ENCODE measurements around the gene RBMS3. TPM values are rescaled to one million over a fixed set of nuclear protein-coding genes. Genes with fewer than 3 reads are reported as not detected.

The RBMS3 gene
- total RNA-seq, 1 donor from 2014 or later = 65.1 TPM

DNA sequence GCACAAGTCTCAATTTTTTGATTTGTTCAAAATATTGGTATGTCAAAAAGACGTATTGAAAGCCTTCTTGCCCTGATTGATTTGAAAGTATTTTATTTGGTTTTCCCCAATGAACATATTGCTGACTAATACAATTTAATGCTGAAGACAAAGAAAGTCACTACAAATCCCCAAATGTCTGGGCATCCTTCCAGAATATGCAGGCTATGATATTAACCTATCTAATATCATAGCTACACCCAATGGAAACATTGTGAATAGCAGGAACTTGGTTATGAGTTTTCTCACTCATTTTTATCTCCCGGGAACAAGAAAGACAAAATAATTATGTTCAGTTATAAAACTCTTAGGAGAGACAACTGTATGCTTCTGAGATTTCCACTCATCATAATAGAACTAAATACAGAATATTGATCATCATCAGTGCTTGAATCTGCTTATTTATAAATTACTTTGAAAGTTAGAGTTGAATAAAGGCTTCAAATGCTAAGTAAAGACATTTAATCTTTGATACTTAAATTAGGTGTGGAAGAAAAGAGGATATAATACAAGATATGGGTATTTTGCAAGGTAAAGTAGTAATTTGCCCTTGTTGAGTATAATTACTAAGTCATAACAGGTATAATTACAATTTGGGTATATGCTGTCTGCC is 483.9 kb downstream of the RBMS3 start:
- Mint-ChIP-seq H3K36me3 (ENCODE audit: unreplicated experiment) (peaks cover 4% of the 10 kb centered on the region), H3K4me3 (ENCODE audit: unreplicated experiment) (peak overlapping the region; percentile 25), H3K9me3 (ENCODE audit: unreplicated experiment) (peaks cover 2% of the 10 kb centered on the region), H3K27me3 (ENCODE audit: unreplicated experiment) (no peaks in the 10 kb centered on the region), H3K27ac (ENCODE audit: unreplicated experiment) (peak overlapping the region; percentile 89), H3K4me1 (ENCODE audit: low read depth, unreplicated experiment) (peaks cover 35% of the 10 kb centered on the region)
- no peak for DNase-seq
- TF ChIP-seq, protein P1, sequence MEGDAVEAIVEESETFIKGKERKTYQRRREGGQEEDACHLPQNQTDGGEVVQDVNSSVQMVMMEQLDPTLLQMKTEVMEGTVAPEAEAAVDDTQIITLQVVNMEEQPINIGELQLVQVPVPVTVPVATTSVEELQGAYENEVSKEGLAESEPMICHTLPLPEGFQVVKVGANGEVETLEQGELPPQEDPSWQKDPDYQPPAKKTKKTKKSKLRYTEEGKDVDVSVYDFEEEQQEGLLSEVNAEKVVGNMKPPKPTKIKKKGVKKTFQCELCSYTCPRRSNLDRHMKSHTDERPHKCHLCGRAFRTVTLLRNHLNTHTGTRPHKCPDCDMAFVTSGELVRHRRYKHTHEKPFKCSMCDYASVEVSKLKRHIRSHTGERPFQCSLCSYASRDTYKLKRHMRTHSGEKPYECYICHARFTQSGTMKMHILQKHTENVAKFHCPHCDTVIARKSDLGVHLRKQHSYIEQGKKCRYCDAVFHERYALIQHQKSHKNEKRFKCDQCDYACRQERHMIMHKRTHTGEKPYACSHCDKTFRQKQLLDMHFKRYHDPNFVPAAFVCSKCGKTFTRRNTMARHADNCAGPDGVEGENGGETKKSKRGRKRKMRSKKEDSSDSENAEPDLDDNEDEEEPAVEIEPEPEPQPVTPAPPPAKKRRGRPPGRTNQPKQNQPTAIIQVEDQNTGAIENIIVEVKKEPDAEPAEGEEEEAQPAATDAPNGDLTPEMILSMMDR (IDR thresholded peaks at IDR 0.05; ENCODE audit: partially characterized antibody, unreplicated experiment) = peak; percentile 24

DNA sequence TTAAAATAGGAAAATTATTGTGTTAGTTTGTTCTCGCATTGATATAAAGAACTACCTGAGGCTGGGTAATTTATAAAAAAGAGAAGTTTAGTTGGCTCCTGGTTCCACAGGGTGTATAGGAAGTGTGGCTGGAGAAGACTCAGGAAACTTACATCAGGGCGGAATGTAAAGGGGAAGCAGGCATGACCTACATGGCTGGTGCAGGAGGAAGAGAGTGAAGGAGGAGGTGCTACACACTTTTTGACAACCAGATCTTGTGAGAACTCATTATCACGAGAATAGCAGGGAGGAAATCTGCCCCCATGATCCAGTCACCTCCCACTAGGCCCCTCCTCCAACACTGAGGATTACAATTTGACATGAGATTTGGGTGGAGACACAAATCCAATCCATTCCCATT is 490.7 kb downstream of the RBMS3 start:
- no peak for DNase-seq
- Mint-ChIP-seq H3K27ac (ENCODE audit: unreplicated experiment) (peak overlapping the region; percentile 40), H3K4me3 (ENCODE audit: unreplicated experiment) (no peak overlapping the region), H3K27me3 (ENCODE audit: unreplicated experiment) (peaks cover 2% of the 10 kb centered on the region), H3K36me3 (ENCODE audit: unreplicated experiment) (no peaks in the 10 kb centered on the region), H3K9me3 (ENCODE audit: unreplicated experiment) (peaks cover 2% of the 10 kb centered on the region), H3K4me1 (ENCODE audit: low read depth, unreplicated experiment) (peaks cover 23% of the 10 kb centered on the region)
- TF ChIP-seq, protein P1 (IDR thresholded peaks at IDR 0.05; ENCODE audit: partially characterized antibody, unreplicated experiment) = no peak

DNA sequence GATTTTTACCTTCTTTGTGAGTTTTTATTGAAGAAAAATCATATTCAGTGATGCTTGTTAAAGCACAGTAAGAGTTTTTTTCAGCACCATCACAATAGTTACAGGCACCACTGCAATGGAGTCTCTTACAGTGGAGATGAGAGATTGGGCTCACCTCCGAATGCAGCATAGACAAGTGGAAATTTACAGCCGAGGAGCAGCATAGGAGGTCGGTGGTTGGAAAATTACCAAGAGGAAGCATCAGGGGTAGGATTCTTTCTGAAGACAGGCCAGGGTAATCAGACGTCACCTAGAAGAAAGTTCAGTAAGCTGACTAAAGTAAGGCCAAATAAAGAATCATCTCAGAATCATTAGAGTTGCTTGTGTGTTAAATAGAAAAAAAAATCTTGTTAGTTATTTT is 491.6 kb downstream of the RBMS3 start:
- Mint-ChIP-seq H3K27ac (ENCODE audit: unreplicated experiment) (no peak overlapping the region), H3K4me3 (ENCODE audit: unreplicated experiment) (no peak overlapping the region), H3K4me1 (ENCODE audit: low read depth, unreplicated experiment) (peaks cover 23% of the 10 kb centered on the region), H3K9me3 (ENCODE audit: unreplicated experiment) (peaks cover 2% of the 10 kb centered on the region), H3K36me3 (ENCODE audit: unreplicated experiment) (no peaks in the 10 kb centered on the region), H3K27me3 (ENCODE audit: unreplicated experiment) (peaks cover 2% of the 10 kb centered on the region)
- TF ChIP-seq, protein P1 (IDR thresholded peaks at IDR 0.05; ENCODE audit: partially characterized antibody, unreplicated experiment) = no peak
- DNase-seq = no peak

DNA sequence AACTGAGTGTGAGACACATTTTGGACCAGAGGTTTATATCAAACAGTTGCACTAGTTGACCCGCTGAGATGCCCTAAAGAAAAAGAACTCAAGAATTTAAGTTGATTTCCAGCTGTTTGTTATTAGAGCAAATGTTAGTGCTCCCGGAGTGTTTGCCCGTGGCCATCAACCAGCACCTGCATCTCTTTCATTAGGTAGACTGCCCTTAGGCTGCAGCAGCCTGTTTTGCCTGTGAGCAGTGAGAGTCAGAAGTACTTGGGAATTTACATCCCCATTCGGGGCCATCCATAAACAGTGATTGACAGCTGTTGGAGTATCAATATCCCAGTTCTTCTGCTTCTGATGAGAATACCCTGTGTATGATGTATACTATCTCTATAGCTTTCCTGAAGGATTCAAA is 492.6 kb downstream of the RBMS3 start:
- H3K4me3 Mint-ChIP-seq (ENCODE audit: unreplicated experiment) = no peak overlapping the region
- H3K27ac Mint-ChIP-seq (ENCODE audit: unreplicated experiment) = no peak overlapping the region
- H3K36me3 Mint-ChIP-seq (ENCODE audit: unreplicated experiment) = no peaks in the 10 kb centered on the region
- TF ChIP-seq, protein P1 (IDR thresholded peaks at IDR 0.05; ENCODE audit: partially characterized antibody, unreplicated experiment) = no peak
- no peak for DNase-seq
- peaks cover 2% of the 10 kb centered on the region for H3K9me3 Mint-ChIP-seq (ENCODE audit: unreplicated experiment)
- H3K4me1 Mint-ChIP-seq (ENCODE audit: low read depth, unreplicated experiment) = peaks cover 23% of the 10 kb centered on the region
- peaks cover 2% of the 10 kb centered on the region for H3K27me3 Mint-ChIP-seq (ENCODE audit: unreplicated experiment)

DNA sequence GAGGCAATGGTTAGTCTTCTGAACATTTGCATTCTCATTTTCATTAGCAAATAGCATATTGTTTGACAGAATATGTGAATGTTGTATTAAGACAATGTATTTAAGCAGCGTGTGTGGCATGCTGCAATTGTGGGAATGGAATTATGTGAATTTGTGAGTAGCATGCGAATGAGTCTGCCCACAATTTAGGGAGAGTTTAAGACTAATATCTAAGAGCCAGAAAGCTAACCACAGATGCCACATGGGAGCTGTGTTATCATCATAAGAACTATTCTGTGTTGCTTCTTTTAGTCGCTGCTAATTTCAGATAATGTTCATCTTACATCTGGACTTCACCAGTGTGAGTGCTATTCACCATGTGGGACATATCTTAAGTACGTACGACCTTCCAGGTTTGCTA is 494.5 kb downstream of the RBMS3 start:
- TF ChIP-seq, protein P1 (IDR thresholded peaks at IDR 0.05; ENCODE audit: partially characterized antibody, unreplicated experiment) = no peak
- Mint-ChIP-seq H3K4me3 (ENCODE audit: unreplicated experiment) (no peak overlapping the region), H3K27ac (ENCODE audit: unreplicated experiment) (no peak overlapping the region), H3K9me3 (ENCODE audit: unreplicated experiment) (no peaks in the 10 kb centered on the region), H3K4me1 (ENCODE audit: low read depth, unreplicated experiment) (peaks cover 19% of the 10 kb centered on the region), H3K36me3 (ENCODE audit: unreplicated experiment) (no peaks in the 10 kb centered on the region), H3K27me3 (ENCODE audit: unreplicated experiment) (peaks cover 2% of the 10 kb centered on the region)
- DNase-seq = no peak
